ENCODE measurements around the gene ROCK2. TPM values are rescaled to one million over a fixed set of nuclear protein-coding genes. Genes with fewer than 3 reads are reported as not detected.

Gene ROCK2
- total and polyA plus RNA-seq, 9 of the 15 experiments (the other 6 are each of a cell fraction or from before 2014, with no cell fraction given) = 4.9 to 30.6 (median 14.3) TPM

- peak overlapping the region in 1 of 2 experiments; percentile 83; a peak in 1 of 4 replicates for H3K9ac ChIP-seq (ENCODE audit: insufficient read depth in 1 of 2, low read depth in 2 of 2, low read length in 2 of 2)
- in situ Hi-C loops (cut with MboI) (no loop called here), intact Hi-C loops (cut with micrococcal nuclease) (no loop called here)
- 0 out of 3 replicates have a peak, but pooled peaks cover 3% of the 10 kb centered on the region for H3K36me3 ChIP-seq (ENCODE audit: control insufficient read depth, insufficient read depth, low read length)
- H3K4me3 ChIP-seq = no peak overlapping the region
- H3K27ac ChIP-seq (ENCODE audit: extremely low read depth, low read depth, low read length) = no peak overlapping the region
- H3K4me2 ChIP-seq (ENCODE audit: insufficient read depth, low read length) = no peak overlapping the region
- FAIRE-seq = peak; percentile 11
- ChIA-PET CTCF (ENCODE audit: low intra/inter-chr PET ratio) (no interaction called here), POLR2A (interaction anchor here (0.7 to 3.5 kb wide), 5 partner anchors 10 to 755 kb away, joined by 3 to 19 read pairs (median 3); no protein-coding TSS in a partner anchor)
- peaks cover 14 to 21% of the 10 kb centered on the region in 2 experiments for H3K4me1 ChIP-seq (replicated peaks in 1 of 2; ENCODE audit: control insufficient read depth in 2 of 2, insufficient read depth in 2 of 2, low read length in 2 of 2)
- H4K20me1 ChIP-seq (replicated peaks; ENCODE audit: control insufficient read depth, insufficient read depth, low read length) = peaks cover 20% of the 10 kb centered on the region
- no peak for TF ChIP-seq RBM17 (IDR thresholded peaks at IDR 0.05; ENCODE audit: borderline replicate concordance, low read depth, low read length)
- TF ChIP-seq ZNF121 (CRISPR knock-in tag; conservative IDR thresholded peaks at IDR 0.05) = 0 out of 2 replicates have a peak, but pooled peaks have one; percentile 28
- 0 out of 2 replicates have a peak, but pooled peaks have one; percentile 23 for TF ChIP-seq ZBTB33 (CRISPR knock-in tag; IDR thresholded peaks at IDR 0.05)
- no peaks in the 10 kb centered on the region for H3K9me1 ChIP-seq (ENCODE audit: control insufficient read depth, insufficient read depth, low read length)
- WGBS (ENCODE audit: insufficient coverage, low coverage, missing lambda C conversion rate) = 67% methylated on average over 4 of the region's 4 CpGs
- no peak for ATAC-seq
- DNase-seq (ENCODE audit: extremely low read depth in 1 of 4, low spot score in 3 of 4) = peak in 1 of 4 experiments; percentile 18
- peak overlapping the region; percentile 92 for H2AFZ ChIP-seq (ENCODE audit: low read depth, low read length)
- no peaks in the 10 kb centered on the region for H3K9me3 ChIP-seq (replicated peaks; ENCODE audit: control insufficient read depth, insufficient read depth, low read depth, low read length)
- BruUV-seq (replicated peaks) = no TSS peak
- peaks cover 33% of the 10 kb centered on the region for H3K79me2 ChIP-seq (ENCODE audit: control insufficient read depth, insufficient read depth, low read length)
- H3K27me3 ChIP-seq (ENCODE audit: control insufficient read depth in 2 of 2, insufficient read depth in 2 of 2, low read length in 2 of 2) = no peaks in the 10 kb centered on the region
Measured at GRCh38 chr2:11346023-11346482, 1.6 kb upstream of the ROCK2 start.
